HCT116 (cell line): Measurements from ENCODE around the gene BCAR3. TPM values are rescaled to one million over a fixed set of nuclear protein-coding genes. Genes with fewer than 3 reads are reported as not detected.

Experiments
- ATAC-seq: fragments of 200-7000 bp; cut with Tn5 transposase; 2 replicates; pipeline ENCODE4 v1.9.1; 2020; ENCODE audit warnings: mild to moderate bottlenecking, moderate library complexity
- BruUV-seq: library from RNA; stranded (reverse); fragments of 400-500 nt; replicated peaks from 2 replicates; lab custom pipeline; 2021; lab: Mats Ljungman, UMichigan
- CTCF ChIA-PET: fragments of 300-600 bp; sonication (Branson Sonifier 250); formaldehyde crosslinking; loops from one replicate; lab custom pipeline; 2021; ENCODE audit warnings: antibody characterized with exemption; lab: Charles Lee
- POLR2A ChIA-PET: fragments of 300-600, 350-600 bp; sonication (Branson Sonifier 250); formaldehyde crosslinking; loops from one replicate; lab custom pipeline; 2021; ENCODE audit warnings: antibody characterized with exemption; lab: Charles Lee
- RAD21 ChIA-PET, 2 experiments: fragments of 300-600 bp; sonication (Branson Sonifier 250); formaldehyde crosslinking; loops; one replicate each; lab custom pipeline; 2023; ENCODE audit warnings: low total read pairs in 2 of 2; ENCODE audit not compliant: uncharacterized antibody in 2 of 2, unreplicated experiment in 2 of 2, low non-redundant PET in 1 of 2; lab: Charles Lee
- DNase-seq: peaks from one replicate; pipeline ENCODE4 v3.0.0-alpha.2; 2010; ENCODE audit warnings: low read depth, low spot score
- H2AFZ ChIP-seq: fragments of 200-600 bp; shearing (Covaris generic), sonication (generic); 2 replicates; pipeline ENCODE4 v1.6.1; 2017; ENCODE audit warnings: low read depth, mixed run types, mixed read lengths, antibody characterized with exemption, low read length; ENCODE audit not compliant: poor library complexity, severe bottlenecking
- H3K27ac ChIP-seq: 2 replicates; pipeline ENCODE4 v1.5.1; 2012; ENCODE audit warnings: low read depth, low read length
- H3K27me3 ChIP-seq: fragments of 200-600 bp; sonication (generic); 2 replicates; pipeline ENCODE4 v1.6.1; 2016; ENCODE audit warnings: mixed run types, low read length, mixed read lengths; ENCODE audit not compliant: insufficient read depth
- H3K36me3 ChIP-seq, 2 experiments: fragments of 200-500 bp in 1 of 2; fragments of 200-600 bp in 1 of 2; sonication (Bioruptor generic) in 1 of 2; sonication (generic) in 1 of 2; 2 replicates each; pipeline versions ENCODE4 v1.5.1 to v1.6.1; 2014 to 2016; ENCODE audit warnings: low read length in 2 of 2, inconsistent platforms in 1 of 2, mixed read lengths in 1 of 2, mixed run types in 1 of 2; ENCODE audit not compliant: insufficient read depth in 2 of 2, control insufficient read depth in 1 of 2
- H3K4me1 ChIP-seq, 2 experiments: fragments of 200-600 bp in 1 of 2; sonication (generic) in 1 of 2; 2 replicates each; pipeline versions ENCODE4 v1.5.1 to v1.6.1; 2012 to 2017; ENCODE audit warnings: low read length in 2 of 2, inconsistent platforms in 1 of 2, mild to moderate bottlenecking in 1 of 2, mixed read lengths in 1 of 2, mixed run types in 1 of 2, moderate library complexity in 1 of 2; ENCODE audit not compliant: insufficient read depth in 2 of 2, control insufficient read depth in 1 of 2
- H3K4me2 ChIP-seq: fragments of 200-600 bp; sonication (generic); 2 replicates; pipeline ENCODE4 v1.6.1; 2017; ENCODE audit warnings: mixed run types, low read length, mixed read lengths
- H3K4me3 ChIP-seq, 2 experiments: fragments of 200-600 bp in 1 of 2; sonication (generic) in 1 of 2; replicated peaks in 1 of 2; 2 replicates each; pipeline ENCODE4 v1.5.1; 2011 to 2016; ENCODE audit warnings: low read length in 2 of 2, control low read depth in 1 of 2, low read depth in 1 of 2, mild to moderate bottlenecking in 1 of 2, mixed read lengths in 1 of 2, mixed run types in 1 of 2
- H3K79me2 ChIP-seq: fragments of 200-600 bp; sonication (generic); 2 replicates; pipeline ENCODE4 v1.6.1; 2017; ENCODE audit warnings: mild to moderate bottlenecking, mixed run types, low read length, moderate library complexity, mixed read lengths; ENCODE audit not compliant: insufficient read depth
- H3K9ac ChIP-seq: fragments of 200-600 bp; sonication (generic); 2 replicates; pipeline ENCODE4 v1.6.1; 2016; ENCODE audit warnings: low read length, mixed read lengths
- H3K9me2 ChIP-seq: fragments of 200-600 bp; sonication (generic), shearing (Covaris generic); 2 replicates; pipeline ENCODE4 v1.6.1; 2017; ENCODE audit warnings: mixed run types, mild to moderate bottlenecking, moderate library complexity; ENCODE audit not compliant: insufficient read depth
- H3K9me3 ChIP-seq, 2 experiments: fragments of 200-500 bp in 1 of 2; fragments of 200-600 bp in 1 of 2; sonication (Bioruptor generic) in 1 of 2; sonication (generic) in 1 of 2; 2 replicates each; pipeline ENCODE4 v1.6.1; 2014 to 2017; ENCODE audit warnings: low read length in 2 of 2, mixed read lengths in 2 of 2, inconsistent platforms in 1 of 2, low read depth in 1 of 2, mild to moderate bottlenecking in 1 of 2, mixed run types in 1 of 2, moderate library complexity in 1 of 2; ENCODE audit not compliant: control insufficient read depth in 1 of 2, insufficient read depth in 1 of 2
- H4K20me1 ChIP-seq: fragments of 200-600 bp; sonication (generic), shearing (Covaris generic); 2 replicates; pipeline ENCODE4 v1.6.1; 2017; ENCODE audit warnings: mixed run types, mild to moderate bottlenecking, moderate library complexity; ENCODE audit not compliant: insufficient read depth
- CBX3 ChIP-seq: IDR thresholded peaks from 2 replicates; pipeline ENCODE4 v1.6.1; 2012; ENCODE audit warnings: low read depth
- CEBPB ChIP-seq: IDR thresholded peaks from 2 replicates; pipeline ENCODE4 v1.6.1; 2012; ENCODE audit warnings: low read depth
- CTCF ChIP-seq, 3 experiments: fragments of 200-600 bp in 1 of 3; sonication (generic) in 1 of 3; IDR thresholded peaks in 2 of 3; conservative IDR thresholded peaks in 1 of 3; 2 replicates each; pipeline ENCODE4 v1.5.1; 2012 to 2017; ENCODE audit warnings: low read depth in 2 of 3, low read length in 2 of 3, antibody characterized with exemption in 1 of 3, borderline replicate concordance in 1 of 3, control low read depth in 1 of 3, mild to moderate bottlenecking in 1 of 3, mixed read lengths in 1 of 3, mixed run types in 1 of 3, moderate library complexity in 1 of 3; ENCODE audit not compliant: insufficient read depth in 1 of 3
- EGR1 ChIP-seq: IDR thresholded peaks from 2 replicates; pipeline ENCODE4 v1.6.1; 2012; ENCODE audit warnings: low read depth
- ELF1 ChIP-seq: IDR thresholded peaks from 2 replicates; pipeline ENCODE4 v1.6.1; 2012; ENCODE audit warnings: low read depth, borderline replicate concordance
- EZH2 ChIP-seq: fragments of 200-600 bp; sonication (generic); IDR thresholded peaks from 2 replicates; pipeline ENCODE4 v1.6.1; 2017; ENCODE audit warnings: antibody characterized with exemption, mixed run types
- EZH2phosphoT487 ChIP-seq: fragments of 200-600 bp; IDR thresholded peaks from 2 replicates; pipeline ENCODE4 v1.6.1; 2018; ENCODE audit warnings: antibody characterized with exemption, borderline replicate concordance
- JUND ChIP-seq: IDR thresholded peaks from 2 replicates; pipeline ENCODE4 v1.6.1; 2012
- POLR2A ChIP-seq: IDR thresholded peaks from 2 replicates; pipeline ENCODE4 v1.7.0; 2011; ENCODE audit warnings: borderline replicate concordance; ENCODE audit not compliant: insufficient read depth, insufficient read length; ENCODE audit errors: extremely low read depth
- SIN3A ChIP-seq: IDR thresholded peaks from 2 replicates; pipeline ENCODE4 v1.6.1; 2012; ENCODE audit warnings: low read depth
- SP1 ChIP-seq: IDR thresholded peaks from 2 replicates; pipeline ENCODE4 v1.6.1; 2012; ENCODE audit warnings: low read depth
- SRF ChIP-seq: IDR thresholded peaks from 2 replicates; pipeline ENCODE4 v1.6.1; 2012; ENCODE audit warnings: low read depth
- TCF7L2 ChIP-seq: IDR thresholded peaks from 2 replicates; pipeline ENCODE4 v1.7.0; 2011; ENCODE audit warnings: borderline replicate concordance, inconsistent platforms; ENCODE audit not compliant: insufficient read depth, insufficient read length; ENCODE audit errors: extremely low read depth
- YY1 ChIP-seq: IDR thresholded peaks from 2 replicates; pipeline ENCODE4 v1.6.1; 2011; ENCODE audit warnings: low read length, low read depth, moderate library complexity, mild to moderate bottlenecking; ENCODE audit not compliant: insufficient replicate concordance; ENCODE audit errors: extremely low read depth
- ZFX ChIP-seq: fragments of 450-650 bp; IDR thresholded peaks from 2 replicates; pipeline ENCODE4 v1.6.1; 2017
- ZNF274 ChIP-seq: fragments of 200-500 bp; sonication (Bioruptor generic); IDR thresholded peaks from 2 replicates; pipeline ENCODE4 v1.6.1; 2014; ENCODE audit warnings: mild to moderate bottlenecking, low read depth, low read length, inconsistent platforms
- intact Hi-C: fragments of 100-400 bp; cut with micrococcal nuclease; formaldehyde crosslinking; loops from 2 replicates; pipeline ENCODE4 v1.10.0; 2022
- total RNA-seq: library from RNA; stranded (reverse); gene quantifications from one replicate; pipeline ENCODE4 v1.2.1, GENCODE V29; 2021; ENCODE audit not compliant: unreplicated experiment
- TF ChIP-seq, protein P1 (sequence below): IDR thresholded peaks from 2 replicates; pipeline ENCODE4 v1.6.1; 2011; ENCODE audit warnings: mild to moderate bottlenecking, low read length, moderate library complexity; ENCODE audit not compliant: insufficient replicate concordance; ENCODE audit errors: extremely low read depth
- TF ChIP-seq, protein P2 (sequence below): IDR thresholded peaks from 2 replicates; pipeline ENCODE4 v1.6.1; 2012

BCAR3 gene
- total RNA-seq, 1 experiment from 2014 or later = 24.5 TPM

GRCh38 chr1:93615582-93616150 lies 66.0 kb downstream of the BCAR3 start (continued):
- TF ChIP-seq, protein P1, sequence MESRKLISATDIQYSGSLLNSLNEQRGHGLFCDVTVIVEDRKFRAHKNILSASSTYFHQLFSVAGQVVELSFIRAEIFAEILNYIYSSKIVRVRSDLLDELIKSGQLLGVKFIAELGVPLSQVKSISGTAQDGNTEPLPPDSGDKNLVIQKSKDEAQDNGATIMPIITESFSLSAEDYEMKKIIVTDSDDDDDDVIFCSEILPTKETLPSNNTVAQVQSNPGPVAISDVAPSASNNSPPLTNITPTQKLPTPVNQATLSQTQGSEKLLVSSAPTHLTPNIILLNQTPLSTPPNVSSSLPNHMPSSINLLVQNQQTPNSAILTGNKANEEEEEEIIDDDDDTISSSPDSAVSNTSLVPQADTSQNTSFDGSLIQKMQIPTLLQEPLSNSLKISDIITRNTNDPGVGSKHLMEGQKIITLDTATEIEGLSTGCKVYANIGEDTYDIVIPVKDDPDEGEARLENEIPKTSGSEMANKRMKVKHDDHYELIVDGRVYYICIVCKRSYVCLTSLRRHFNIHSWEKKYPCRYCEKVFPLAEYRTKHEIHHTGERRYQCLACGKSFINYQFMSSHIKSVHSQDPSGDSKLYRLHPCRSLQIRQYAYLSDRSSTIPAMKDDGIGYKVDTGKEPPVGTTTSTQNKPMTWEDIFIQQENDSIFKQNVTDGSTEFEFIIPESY = no peak
- TF ChIP-seq ELF1 (no peak), POLR2A (no peak), JUND (peak; percentile 64), YY1 (no peak), EGR1 (no peak)

- RAD21 ChIA-PET = no interaction called here
- H3K27me3 ChIP-seq = no peaks in the 10 kb centered on the region
- H4K20me1 ChIP-seq = peaks cover 5% of the 10 kb centered on the region; the same call in 1 of the 2 replicates
- H3K79me2 ChIP-seq = peaks cover 98% of the 10 kb centered on the region
- no peaks in the 10 kb centered on the region; a peak in 1 of 4 replicates for H3K36me3 ChIP-seq
- TF ChIP-seq EGR1 (no peak), TCF7L2 (no peak), ELF1 (no peak), POLR2A (no peak), CEBPB (no peak), SP1 (no peak), EZH2phosphoT487 (no peak), YY1 (no peak), CTCF (IDR thresholded peaks at IDR 0.05 in 2 of 3, conservative IDR thresholded peaks at IDR 0.05 in 1 of 3; ENCODE audit: borderline replicate concordance in 1 of 3, insufficient read depth in 1 of 3, low read depth in 2 of 3, low read length in 2 of 3) (no peak), CBX3 (no peak), ZNF274 (no peak), ZFX (no peak), SRF (no peak), JUND (no peak), SIN3A (no peak), EZH2 (no peak)
- TF ChIP-seq, protein P2, sequence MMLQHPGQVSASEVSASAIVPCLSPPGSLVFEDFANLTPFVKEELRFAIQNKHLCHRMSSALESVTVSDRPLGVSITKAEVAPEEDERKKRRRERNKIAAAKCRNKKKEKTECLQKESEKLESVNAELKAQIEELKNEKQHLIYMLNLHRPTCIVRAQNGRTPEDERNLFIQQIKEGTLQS = no peak
- TF ChIP-seq, all 23 proteins: peak for 0
- H3K9ac ChIP-seq = peak overlapping the region; percentile 36
- H3K4me3 ChIP-seq = no peak overlapping the region
- BruUV-seq = no TSS peak
- POLR2A ChIA-PET = no interaction called here
- H3K9me2 ChIP-seq = no peaks in the 10 kb centered on the region
- peaks cover 40 to 62% of the 10 kb centered on the region in 2 experiments for H3K4me1 ChIP-seq
- no peak overlapping the region for H2AFZ ChIP-seq
- CTCF ChIA-PET = interaction anchor here (1.4 kb wide), 1 partner anchor 14 kb away, joined by 4 read pairs; no protein-coding TSS in a partner anchor
- intact Hi-C loops = no loop called here
- peak overlapping the region; percentile 62 for H3K4me2 ChIP-seq
- DNase-seq (no peak), ATAC-seq (peak; percentile 24)
- no peaks in the 10 kb centered on the region for H3K9me3 ChIP-seq
- H3K27ac ChIP-seq = peak overlapping the region; percentile 62
These were observed 66.6 kb downstream of the BCAR3 start for GRCh38 chr1:93614986-93615581.
